ENCODE data around the gene NSD2.
"Not testable (repeated sequence)": the region's sequence is repeated elsewhere in the genome, so short reads cannot be mapped to it uniquely, and the experiment has no call there.

NSD2 gene

GRCh38 chr4:2006956-2007653 lies 135.9 kb downstream of the NSD2 start:
- no peak for DNase-seq (ENCODE audit: low spot score)

GRCh38 chr4:2007804-2008670 lies 136.8 kb downstream of the NSD2 start:
- no peak for DNase-seq (ENCODE audit: low spot score)

- DNase-seq (ENCODE audit: low spot score), result no peak
Observed at GRCh38 chr4:2008671-2008920, 137.4 kb downstream of the NSD2 start.

- peak; percentile 96 for DNase-seq (ENCODE audit: low spot score)
Observed at GRCh38 chr4:2008921-2009650, 137.9 kb downstream of the NSD2 start, which contains the start of gene NELFA. TSS of gene NELFA (minus strand) at chr4:2008974. CDS start at chr4:2008959, 15 bp downstream.

- peak; percentile 61 for DNase-seq (ENCODE audit: low spot score)
Observed at GRCh38 chr4:2009651-2010233, 138.5 kb downstream of the NSD2 start.

- no peak for DNase-seq (ENCODE audit: low spot score)
Observed at GRCh38 chr4:2011583-2011982, 140.4 kb downstream of the NSD2 start.

- DNase-seq (ENCODE audit: low spot score), result no peak
Observed at GRCh38 chr4:2015008-2015407, 143.8 kb downstream of the NSD2 start.

GRCh38 chr4:2021358-2022018 lies 150.3 kb downstream of the NSD2 start:
- not testable (repeated sequence) for DNase-seq (ENCODE audit: low spot score)

GRCh38 chr4:2024683-2025082 lies 153.5 kb downstream of the NSD2 start:
- DNase-seq (ENCODE audit: low spot score), result no peak

- no peak for DNase-seq (ENCODE audit: low spot score)
Observed at GRCh38 chr4:2025817-2026216, 154.6 kb downstream of the NSD2 start.

- not testable (repeated sequence) for DNase-seq (ENCODE audit: low spot score)
Observed at GRCh38 chr4:2027120-2027519, 155.9 kb downstream of the NSD2 start.

- DNase-seq (ENCODE audit: low spot score), result not testable (repeated sequence)
Observed at GRCh38 chr4:2031161-2031560, 160.0 kb downstream of the NSD2 start.
